SK-N-SH (cell line): ENCODE data around the gene TRAT1. TPM values are rescaled to one million over a fixed set of nuclear protein-coding genes. Genes with fewer than 3 reads are reported as not detected.

Source experiments
- polyA plus RNA-seq, 3 experiments: library from polyadenylated mRNA; depleted of rRNA; stranded (reverse); fragments of >200 nt; gene quantifications; 2 replicates each; pipeline ENCODE4 v1.2.3, GENCODE V29; 2012

TRAT1 gene
- polyA plus RNA-seq, 1 of the 3 experiments (the other 2 are of a cell fraction), result not detected

Other genes starting within 250 kb of the TRAT1 start
- gene CIP2A, start 233.3 kb upstream of the TRAT1 start, polyA plus RNA-seq (2012; rRNA removed), result 6.9 and 7.1 TPM in 2 replicates
- 6.3 and 9.2 TPM in 2 replicates for gene DZIP3, start 233.1 kb upstream of the TRAT1 start, polyA plus RNA-seq (2012; rRNA removed)
- gene RETNLB, start 65.4 kb upstream of the TRAT1 start, polyA plus RNA-seq (2012; rRNA removed), result not detected in 2 replicates
- not detected in 2 replicates for gene GUCA1C, start 131.1 kb downstream of the TRAT1 start, polyA plus RNA-seq (2012; rRNA removed)